DLD1 (cell line): ENCODE measurements around the gene OR2H1.
"Not testable (repeated sequence)": the region's sequence is repeated elsewhere in the genome, so short reads cannot be mapped to it uniquely, and the experiment has no call there.

Source experiments
- in situ Hi-C: cut with HindIII; loops from 2 replicates; pipeline ENCODE4 v1.10.0; 2017; ENCODE audit warnings: low sequenced_read_pairs

The OR2H1 gene

GRCh38 chr6:29456971-29457370 is at the start of gene OR2H1, which contains the start of gene OR11A1:
OR2H1 (plus strand) TSS chr6:29457155; CDS start chr6:29461770, 4,615 bp downstream.
OR11A1 (minus strand) TSS chr6:29457071; CDS start chr6:29427641, 29,430 bp downstream.
- in situ Hi-C loops: no loop called here

GRCh38 chr6:29414588-29414987 is 42.4 kb upstream of the OR2H1 start, which contains the start of gene OR12D1:
OR12D1 (plus strand) TSS chr6:29414928.
- in situ Hi-C loops: no loop called here

GRCh38 chr6:29419516-29419915 is 37.4 kb upstream of the OR2H1 start:
- in situ Hi-C loops: no loop called here

- in situ Hi-C loops: no loop called here
Observed at GRCh38 chr6:29424168-29424567, 32.8 kb upstream of the OR2H1 start.

GRCh38 chr6:29424575-29424974 is 32.4 kb upstream of the OR2H1 start:
- in situ Hi-C loops: no loop called here

- in situ Hi-C loops: no loop called here
Observed at GRCh38 chr6:29425075-29425474, 31.9 kb upstream of the OR2H1 start.

GRCh38 chr6:29426654-29427053 is 30.3 kb upstream of the OR2H1 start:
- in situ Hi-C loops: no loop called here

GRCh38 chr6:29436730-29437129 is 20.2 kb upstream of the OR2H1 start:
- in situ Hi-C loops: not testable (repeated sequence)

- in situ Hi-C loops: no loop called here
Observed at GRCh38 chr6:29439006-29439405, 17.9 kb upstream of the OR2H1 start, which contains the start of gene OR10C1. OR10C1 (plus strand) TSS chr6:29439306; CDS start chr6:29440016, 710 bp downstream.

GRCh38 chr6:29442719-29443118 is 14.2 kb upstream of the OR2H1 start:
- in situ Hi-C loops: no loop called here

GRCh38 chr6:29444031-29444430 is 12.9 kb upstream of the OR2H1 start:
- in situ Hi-C loops: not testable (repeated sequence)

- in situ Hi-C loops: no loop called here
Observed at GRCh38 chr6:29447670-29448069, 9.3 kb upstream of the OR2H1 start.

- in situ Hi-C loops: no loop called here
Observed at GRCh38 chr6:29451471-29452193, 5.3 kb upstream of the OR2H1 start.

- in situ Hi-C loops: no loop called here
Observed at GRCh38 chr6:29461021-29461814, 4.3 kb downstream of the OR2H1 start.

- in situ Hi-C loops: no loop called here
Observed at GRCh38 chr6:29462022-29462421, 5.1 kb downstream of the OR2H1 start.

- in situ Hi-C loops: no loop called here
Observed at GRCh38 chr6:29465279-29465678, 8.3 kb downstream of the OR2H1 start.

- in situ Hi-C loops: no loop called here
Observed at GRCh38 chr6:29465801-29466200, 8.8 kb downstream of the OR2H1 start.

GRCh38 chr6:29466241-29466640 is 9.3 kb downstream of the OR2H1 start:
- in situ Hi-C loops: no loop called here

GRCh38 chr6:29474996-29475395 is 18.0 kb downstream of the OR2H1 start:
- in situ Hi-C loops: no loop called here

- in situ Hi-C loops: no loop called here
Observed at GRCh38 chr6:29477923-29478450, 21.0 kb downstream of the OR2H1 start.

- in situ Hi-C loops: no loop called here
Observed at GRCh38 chr6:29478740-29479139, 21.8 kb downstream of the OR2H1 start.

- in situ Hi-C loops: no loop called here
Observed at GRCh38 chr6:29479560-29479959, 22.6 kb downstream of the OR2H1 start.
